ENCODE measurements around the gene SLC1A3. TPM values are rescaled to one million over a fixed set of nuclear protein-coding genes. Genes with fewer than 3 reads are reported as not detected.

SLC1A3 gene
- total and polyA plus RNA-seq, 2 of the 4 experiments (the other 2 are of a cell fraction): 0.27 to 1.3 TPM

- WGBS, 2 experiments (ENCODE audit: extremely low coverage in 2 of 2, insufficient read length in 1 of 2): no CpG with 5 or more reads among the region's 3 CpGs
These were observed 38.3 kb downstream of the SLC1A3 start for GRCh38 chr5:36644727-36645126.

More at GRCh38 chr5:36644727-36645126, 38.3 kb downstream of the SLC1A3 start:
- Histone ChIP-seq H4K20me1 (ENCODE audit: insufficient read depth, low read length) (no peaks in the 10 kb centered on the region), H3K9me3 (ENCODE audit: control insufficient read depth, insufficient read depth, low read length) (no peaks in the 10 kb centered on the region), H3K4me1 (ENCODE audit: control insufficient read depth, insufficient read depth, low read length) (0 out of 2 replicates have a peak, but pooled peaks cover 2% of the 10 kb centered on the region), H3K79me1 (ENCODE audit: low read depth in 1 of 2, low read length in 2 of 2) (no peaks in the 10 kb centered on the region), H3K27me3 (ENCODE audit: control insufficient read depth, insufficient read depth, low read length) (no peaks in the 10 kb centered on the region; the same call in 1 of the 2 replicates), H3K14ac (replicated peaks; ENCODE audit: low read depth, low read length) (no peak overlapping the region), H3K27ac (ENCODE audit: insufficient read depth, low read length) (no peak overlapping the region), H2BK20ac (ENCODE audit: low read depth, low read length) (no peak overlapping the region), H4K91ac (ENCODE audit: insufficient read depth, low read depth, low read length) (no peak overlapping the region), H3K4me3 (ENCODE audit: insufficient read depth, low read depth, low read length) (no peak overlapping the region), H2AK5ac (ENCODE audit: low read depth, low read length) (no peak overlapping the region), H2BK120ac (ENCODE audit: low read depth, low read length) (no peak overlapping the region), H2AK9ac (replicated peaks; ENCODE audit: low read depth, low read length, poor library complexity) (no peak overlapping the region), H3K4me2 (ENCODE audit: low read depth, low read length) (no peak overlapping the region), H3K9ac (ENCODE audit: low read depth, low read length) (no peak overlapping the region), H3K56ac (ENCODE audit: extremely low read depth, insufficient read depth, low read length) (no peak overlapping the region), H4K8ac (ENCODE audit: low read depth in 2 of 2, low read length in 2 of 2) (no peak overlapping the region), H4K5ac (ENCODE audit: low read depth, low read length) (no peak overlapping the region), H3K9me1 (ENCODE audit: insufficient read depth, low read length) (no peaks in the 10 kb centered on the region), H2BK5ac (ENCODE audit: low read depth, low read length, poor library complexity, severe bottlenecking) (no peak overlapping the region), H3K4ac (ENCODE audit: low read depth, low read length) (no peak overlapping the region), H2BK15ac (ENCODE audit: low read depth, low read length) (no peak overlapping the region), H3K18ac (ENCODE audit: low read depth, low read length) (no peak overlapping the region), H2AFZ (replicated peaks; ENCODE audit: low read length, poor library complexity) (no peak overlapping the region), H3K23ac (ENCODE audit: low read depth, low read length) (no peak overlapping the region), H3K36me3 (ENCODE audit: control insufficient read depth, insufficient read depth, low read length) (no peaks in the 10 kb centered on the region)
- CTCF ChIA-PET: no interaction called here
- in situ Hi-C loops (cut with MboI; ENCODE audit: low sequenced_read_pairs) (no loop called here), dilution Hi-C loops (cut with HindIII; ENCODE audit: low sequenced_read_pairs, unreplicated experiment) (no loop called here), intact Hi-C loops (cut with micrococcal nuclease) (no loop called here)
- POLR2A ChIA-PET (ENCODE audit: unreplicated experiment): no interaction called here
- BruUV-seq (replicated peaks): no TSS peak
- ATAC-seq (ENCODE audit: low read depth) (no peak), DNase-seq (no peak)
- no peak for TF ChIP-seq USF2 (IDR thresholded peaks at IDR 0.05; ENCODE audit: low read depth, low read length)
- no peak for TF ChIP-seq MAZ (IDR thresholded peaks at IDR 0.05; ENCODE audit: borderline replicate concordance, low read depth, low read length)
- no peak for TF ChIP-seq CEBPB (IDR thresholded peaks at IDR 0.05; ENCODE audit: low read depth, low read length)
- TF ChIP-seq MAFK (IDR thresholded peaks at IDR 0.05; ENCODE audit: low read depth, low read length): no peak
- TF ChIP-seq BHLHE40 (IDR thresholded peaks at IDR 0.05; ENCODE audit: low read depth, low read length): no peak
- TF ChIP-seq FOS (IDR thresholded peaks at IDR 0.05; ENCODE audit: low read depth, low read length): no peak
- TF ChIP-seq CTCF (conservative IDR thresholded peaks at IDR 0.05; ENCODE audit: low read depth, low read length): no peak
